ENCODE measurements around the gene GALNT10.

GALNT10 gene

DNA sequence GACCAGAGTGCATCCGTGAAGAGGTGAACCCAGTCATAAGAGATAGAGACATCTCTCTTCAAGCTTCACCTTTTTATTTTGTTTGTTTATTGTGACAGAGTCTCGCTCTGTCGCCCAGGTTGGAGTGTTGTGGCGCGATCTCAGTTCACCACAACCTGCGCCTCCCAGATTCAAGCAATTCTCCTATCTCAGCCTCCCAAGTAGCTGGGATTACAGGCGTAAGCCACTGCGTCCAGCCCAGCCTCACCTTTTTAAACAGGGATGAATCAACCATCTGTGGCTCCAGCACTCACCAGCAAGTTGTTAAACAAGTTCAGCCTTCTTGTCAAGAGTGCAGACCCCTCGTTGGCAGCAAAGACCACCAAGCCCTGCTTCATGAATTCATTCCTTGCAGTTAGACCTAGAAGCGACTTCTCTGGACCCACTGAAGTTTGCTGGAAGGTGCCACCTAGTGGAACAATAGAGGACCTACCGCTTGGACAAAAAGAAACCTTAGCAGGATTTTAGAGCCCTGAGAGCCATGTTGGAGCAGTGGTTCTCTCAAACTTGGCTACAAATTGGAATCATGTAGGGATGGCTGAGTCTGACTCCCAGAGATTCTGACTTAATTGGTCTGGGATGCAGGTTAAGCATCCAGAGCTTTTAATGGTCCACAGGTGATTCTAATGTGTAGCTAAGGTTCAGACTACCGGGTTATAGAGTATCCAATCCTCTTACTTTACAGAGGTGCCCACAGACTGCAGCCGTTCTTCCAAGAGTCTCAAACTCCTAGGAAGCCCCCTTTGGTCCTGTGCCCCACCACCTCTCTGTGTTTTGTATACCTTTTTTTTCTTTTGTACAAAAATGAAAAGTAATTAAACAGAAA, 10.5 kb upstream of the GALNT10 start:
- peak; percentile 68 for DNase-seq

GRCh38 chr5:154181161-154181560, 9.4 kb upstream of the GALNT10 start:
- DNase-seq = no peak

- DNase-seq = no peak
These were observed 1.2 kb upstream of the GALNT10 start for GRCh38 chr5:154189256-154189818.

DNA sequence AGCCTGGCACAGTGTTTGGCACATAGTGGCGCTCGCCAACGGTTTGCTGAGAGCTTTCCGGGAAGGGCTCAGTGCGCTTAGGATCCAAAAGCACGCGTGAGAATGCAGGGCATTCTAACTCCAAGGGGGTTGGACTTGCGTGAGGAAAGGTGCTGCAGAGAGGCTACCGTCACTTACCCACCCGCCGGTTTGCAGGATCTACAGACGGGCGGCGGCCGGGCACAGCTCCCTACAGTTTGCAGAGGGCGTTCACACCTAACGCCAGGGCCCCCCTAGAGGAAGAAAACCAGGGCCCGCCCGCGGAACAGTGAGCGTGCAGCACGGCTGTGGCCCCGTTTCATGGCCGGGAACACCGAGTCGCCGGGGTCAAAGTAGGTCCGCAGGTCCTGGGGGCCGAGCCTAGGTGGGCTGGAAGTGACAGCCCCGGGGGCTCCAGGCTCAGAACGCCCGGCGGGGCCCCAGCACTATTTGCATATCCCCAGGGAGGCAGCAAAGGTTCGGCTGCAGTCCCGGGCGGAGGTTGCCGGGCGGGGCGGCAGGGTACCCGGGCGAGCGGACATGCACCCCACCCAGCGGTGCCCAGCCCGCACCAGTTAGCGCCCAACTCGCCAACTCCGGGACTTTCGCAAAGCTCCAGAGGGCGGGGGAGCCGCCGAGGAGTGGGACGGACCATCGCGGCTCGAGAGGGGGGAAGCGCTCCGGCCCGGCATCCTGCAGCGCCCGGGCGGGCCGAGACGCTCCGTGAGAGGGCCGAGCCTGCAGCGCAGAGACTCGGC, 526 bp upstream of the GALNT10 start:
- peak; percentile 90 for DNase-seq

GRCh38 chr5:154191467-154192261, 1.1 kb downstream of the GALNT10 start:
- DNase-seq = no peak

GRCh38 chr5:154193283-154193682, 2.8 kb downstream of the GALNT10 start:
- DNase-seq = no peak

- no peak for DNase-seq
These were observed 3.2 kb downstream of the GALNT10 start for GRCh38 chr5:154193701-154194121.

- no peak for DNase-seq
These were observed 4.1 kb downstream of the GALNT10 start for GRCh38 chr5:154194345-154195329.

- DNase-seq = no peak
These were observed 5.7 kb downstream of the GALNT10 start for GRCh38 chr5:154196281-154196680.

DNA sequence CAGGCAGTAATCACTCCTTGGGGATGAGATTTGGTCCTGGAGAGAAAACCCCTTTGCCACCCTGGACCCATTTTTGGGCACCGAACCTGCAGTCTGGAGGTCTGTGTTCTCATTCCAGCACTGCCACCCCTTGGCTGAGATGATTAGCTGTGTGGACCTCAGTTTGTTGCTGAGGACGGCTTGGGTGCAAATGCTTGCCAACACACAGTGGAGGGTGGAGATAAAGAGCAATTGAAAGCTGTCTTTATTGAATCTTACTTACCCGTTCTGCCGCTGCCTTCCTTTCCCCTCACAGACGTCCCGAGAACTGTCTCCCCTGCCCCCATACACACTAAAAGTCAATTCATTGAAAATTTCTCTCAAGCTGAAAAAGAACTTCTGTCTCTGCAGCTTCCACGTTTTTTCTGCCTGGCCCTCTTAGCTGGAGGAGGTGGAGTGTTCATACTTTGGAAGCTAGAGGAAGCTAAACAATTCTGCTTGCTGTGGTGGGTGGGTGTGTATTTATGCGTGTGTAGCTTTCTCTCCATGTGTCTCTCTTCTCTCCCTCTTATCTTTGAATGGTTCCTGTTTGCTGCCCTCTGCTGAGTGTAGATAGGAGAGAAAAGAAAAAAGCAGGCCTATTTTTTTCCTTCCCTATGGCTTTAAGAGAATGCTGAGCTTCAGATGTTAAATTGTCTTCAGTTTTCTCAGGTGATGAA, 6.6 kb downstream of the GALNT10 start:
- peak; percentile 19 for DNase-seq

GRCh38 chr5:154197801-154198491, 7.4 kb downstream of the GALNT10 start:
- no peak for DNase-seq

- DNase-seq = no peak
These were observed 8.2 kb downstream of the GALNT10 start for GRCh38 chr5:154198611-154199230.

GRCh38 chr5:154199263-154199662, 8.7 kb downstream of the GALNT10 start:
- DNase-seq = no peak

- DNase-seq = no peak
These were observed 9.2 kb downstream of the GALNT10 start for GRCh38 chr5:154199671-154200220.

- DNase-seq = no peak
These were observed 9.7 kb downstream of the GALNT10 start for GRCh38 chr5:154200221-154200620.

DNA sequence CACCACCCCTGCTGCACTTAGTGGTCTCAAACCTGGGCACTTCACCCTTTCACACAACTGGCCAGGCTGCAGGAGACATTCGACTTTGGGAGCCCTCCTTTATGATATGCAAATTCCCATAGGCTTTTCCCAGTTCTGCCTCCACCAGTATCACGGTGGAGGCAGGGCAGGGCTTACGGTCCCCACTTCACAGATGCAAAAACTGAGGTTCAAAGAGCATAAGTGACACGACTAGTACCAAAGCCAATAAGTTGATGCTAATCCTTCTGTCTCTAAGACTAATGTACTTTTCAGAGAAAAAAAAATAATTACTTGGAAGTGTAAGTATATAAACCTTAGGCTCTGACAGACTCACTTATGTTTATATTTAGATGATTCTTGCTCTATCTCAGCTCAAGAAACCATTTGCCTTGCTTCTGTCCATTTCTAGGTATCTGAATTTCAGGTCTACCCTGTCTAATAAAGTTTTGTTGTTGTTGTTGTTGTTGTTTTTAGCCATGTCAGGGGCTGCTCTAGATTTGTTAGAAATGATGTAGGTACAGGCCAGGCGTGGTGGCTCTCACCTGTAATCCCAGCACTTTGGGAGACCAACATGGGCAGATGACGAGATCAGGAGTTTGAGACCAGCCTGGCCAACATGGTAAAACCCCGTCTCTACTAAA, 10.7 kb downstream of the GALNT10 start:
- DNase-seq = no peak

GRCh38 chr5:154202379-154203260, 12.1 kb downstream of the GALNT10 start:
- DNase-seq = no peak

Measured in suppressor macrophage treated with lipopolysaccharide for 4 hours (primary cell).